ENCODE data around the gene PYGM.

The PYGM gene

GRCh38 chr11:64767344-64768299 lies 7.8 kb upstream of the PYGM start:
- DNase-seq (ENCODE audit: low read depth): peak; percentile 65

- DNase-seq (ENCODE audit: low read depth): no peak
Measured at GRCh38 chr11:64766881-64767280, 7.1 kb upstream of the PYGM start.

- DNase-seq (ENCODE audit: low read depth): no peak
Measured at GRCh38 chr11:64765851-64766665, 6.3 kb upstream of the PYGM start.

GRCh38 chr11:64765291-64765850 lies 5.6 kb upstream of the PYGM start:
- no peak for DNase-seq (ENCODE audit: low read depth)

- DNase-seq (ENCODE audit: low read depth): no peak
Measured at GRCh38 chr11:64764753-64765152, 5.0 kb upstream of the PYGM start.

GRCh38 chr11:64764040-64764611 lies 4.4 kb upstream of the PYGM start:
- DNase-seq (ENCODE audit: low read depth): peak; percentile 50

GRCh38 chr11:64763526-64764039 lies 3.8 kb upstream of the PYGM start:
- no peak for DNase-seq (ENCODE audit: low read depth)

- DNase-seq (ENCODE audit: low read depth): no peak
Measured at GRCh38 chr11:64762674-64763525, 3.1 kb upstream of the PYGM start.

- no peak for DNase-seq (ENCODE audit: low read depth)
Measured at GRCh38 chr11:64762277-64762673, 2.5 kb upstream of the PYGM start.

- no peak for DNase-seq (ENCODE audit: low read depth)
Measured at GRCh38 chr11:64760759-64761420, 1.1 kb upstream of the PYGM start.

GRCh38 chr11:64759131-64759721 lies 548 bp downstream of the PYGM start:
- DNase-seq (ENCODE audit: low read depth): no peak

- no peak for DNase-seq (ENCODE audit: low read depth)
Measured at GRCh38 chr11:64758330-64759079, 1.3 kb downstream of the PYGM start.

- DNase-seq (ENCODE audit: low read depth): no peak
Measured at GRCh38 chr11:64757549-64758329, 2.0 kb downstream of the PYGM start.

- no peak for DNase-seq (ENCODE audit: low read depth)
Measured at GRCh38 chr11:64755681-64756361, 4.0 kb downstream of the PYGM start.

- no peak for DNase-seq (ENCODE audit: low read depth)
Measured at GRCh38 chr11:64754919-64755662, 4.7 kb downstream of the PYGM start.

- DNase-seq (ENCODE audit: low read depth): no peak
Measured at GRCh38 chr11:64754124-64754918, 5.5 kb downstream of the PYGM start.

All from stimulated activated CD4-positive, alpha-beta T cell treated with anti-CD3 and anti-CD28 coated beads, Interleukin-2, amount 100 ng/mL, for 4 hours (primary cell).